ENCODE data around the gene CHD5.

Gene CHD5

GRCh38 chr1:6111571-6111970 is 68.5 kb downstream of the CHD5 start:
- no peak for DNase-seq (ENCODE audit: low read depth)

DNA sequence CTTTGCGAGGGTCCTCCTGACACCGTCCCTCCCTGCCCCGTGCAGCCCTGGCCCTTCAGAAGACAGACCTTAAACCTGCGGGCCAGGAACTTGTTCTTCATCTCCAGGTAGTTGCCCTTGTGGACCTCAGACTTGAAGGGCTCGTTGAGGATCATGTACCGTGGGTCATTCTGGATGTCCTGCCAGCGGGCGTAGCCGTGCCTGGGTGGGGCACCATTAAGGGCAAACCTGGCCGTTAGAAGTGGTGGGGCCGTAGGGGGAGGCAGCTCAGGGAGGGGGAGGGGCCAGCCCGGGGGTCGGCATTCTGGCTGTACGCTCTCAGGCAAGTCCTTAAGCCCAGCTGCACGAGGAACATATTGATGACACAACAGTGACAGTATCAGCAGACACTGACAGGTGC is 69.8 kb downstream of the CHD5 start:
- no peak for DNase-seq (ENCODE audit: low read depth)

DNA sequence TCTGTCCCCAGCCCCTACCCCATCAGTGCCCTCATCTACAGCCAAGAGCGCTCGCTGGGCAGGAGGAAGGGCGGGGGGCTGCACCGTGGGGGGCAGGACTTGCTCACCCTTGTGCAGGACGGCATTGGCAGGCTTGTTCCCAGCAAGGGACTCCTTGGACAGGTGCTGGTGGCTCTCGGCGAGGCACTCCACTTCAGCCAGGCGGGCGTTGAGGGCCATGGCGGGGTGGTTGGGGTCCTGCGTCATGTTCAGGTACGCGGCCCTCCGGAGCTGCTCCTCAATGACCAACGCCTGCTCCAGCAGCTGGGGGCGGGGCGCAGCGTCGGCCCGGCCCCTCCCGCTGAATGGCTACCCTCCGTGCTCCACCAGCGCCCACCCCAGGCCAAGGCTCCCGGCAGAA is 70.4 kb downstream of the CHD5 start:
- DNase-seq (ENCODE audit: low read depth): no peak

DNA sequence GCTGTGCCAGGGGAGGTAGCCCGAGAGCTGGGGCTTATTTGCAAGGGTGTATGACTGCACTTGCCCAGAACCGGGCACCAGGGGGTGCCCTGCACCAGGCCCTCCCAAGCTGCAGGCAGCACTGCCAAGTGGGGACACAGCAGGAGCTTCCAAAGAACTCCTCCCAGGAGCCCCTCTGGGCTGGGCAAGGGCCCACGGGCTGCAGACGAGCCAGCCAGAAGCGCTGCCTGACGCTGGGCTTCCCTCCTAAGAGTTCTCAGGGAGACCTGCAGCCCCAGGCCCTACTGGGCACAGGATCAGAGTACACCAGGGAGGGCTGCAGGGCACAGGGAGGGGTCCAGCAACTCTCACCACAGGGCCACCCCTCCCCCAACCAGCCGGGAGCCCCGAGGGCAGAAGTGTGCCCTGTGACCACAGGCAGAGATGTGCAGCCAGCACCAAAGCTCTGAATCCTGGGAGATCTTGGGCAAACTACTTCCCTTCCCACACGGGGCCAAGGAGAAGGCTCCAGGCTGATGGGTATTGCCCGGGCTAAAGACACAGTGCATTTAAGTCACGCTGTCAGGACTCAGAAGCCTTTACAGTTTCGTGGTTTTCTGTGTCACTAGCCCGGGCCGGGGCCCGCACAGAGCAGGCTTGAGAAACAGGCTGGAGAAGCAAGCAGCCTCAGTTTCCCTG is 71.0 kb downstream of the CHD5 start:
- DNase-seq (ENCODE audit: low read depth): no peak

DNA sequence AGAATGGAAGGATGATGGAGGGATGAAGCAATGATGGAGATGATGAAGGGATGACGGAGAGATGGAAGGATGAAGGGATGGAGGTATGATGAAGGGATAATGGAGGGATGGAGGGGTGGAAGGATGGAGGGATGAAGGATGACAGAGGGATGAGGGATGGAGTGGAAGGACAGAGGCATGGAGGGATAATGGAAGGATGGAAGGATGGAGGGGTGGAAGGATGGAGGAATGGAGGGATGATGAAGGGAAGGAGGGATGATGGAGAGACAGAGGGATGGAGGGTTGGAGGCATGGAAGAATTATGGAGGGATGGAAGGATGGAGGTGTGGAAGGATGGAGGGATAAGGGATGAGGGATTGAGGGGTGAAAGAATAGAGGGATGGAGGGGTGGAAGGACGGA is 71.6 kb downstream of the CHD5 start:
- no peak for DNase-seq (ENCODE audit: low read depth)

- DNase-seq (ENCODE audit: low read depth): no peak
Measured at GRCh38 chr1:6107409-6108356, 72.4 kb downstream of the CHD5 start.

GRCh38 chr1:6106977-6107376 is 73.1 kb downstream of the CHD5 start:
- no peak for DNase-seq (ENCODE audit: low read depth)

GRCh38 chr1:6106321-6106731 is 73.8 kb downstream of the CHD5 start:
- DNase-seq (ENCODE audit: low read depth): no peak

- DNase-seq (ENCODE audit: low read depth): no peak
Measured at GRCh38 chr1:6105763-6106162, 74.4 kb downstream of the CHD5 start.

DNA sequence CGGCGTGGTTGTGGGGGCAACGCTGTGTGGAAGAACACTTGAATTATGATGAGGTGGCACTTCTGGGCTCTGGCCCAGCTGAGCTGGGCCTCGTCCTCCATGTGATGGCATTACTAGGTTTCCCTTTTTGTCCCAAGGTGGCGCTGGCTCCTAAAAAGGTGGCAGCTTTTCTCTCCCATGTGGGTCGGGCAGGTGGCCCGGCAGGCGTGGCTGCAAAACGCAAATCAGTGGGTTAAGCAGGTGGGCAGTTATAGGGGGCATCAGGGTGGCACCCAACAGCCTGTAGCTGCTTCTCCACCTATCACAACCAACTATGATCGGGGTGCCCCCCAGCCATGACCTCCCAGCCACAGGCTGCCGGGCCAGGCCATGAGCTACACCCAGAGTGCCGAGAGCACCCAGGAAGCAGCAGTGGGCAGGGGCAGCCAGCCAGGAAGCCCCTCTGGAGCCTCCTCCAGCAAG is 74.9 kb downstream of the CHD5 start:
- DNase-seq (ENCODE audit: low read depth): no peak

GRCh38 chr1:6104631-6105030 is 75.5 kb downstream of the CHD5 start:
- DNase-seq (ENCODE audit: low read depth): no peak

DNA sequence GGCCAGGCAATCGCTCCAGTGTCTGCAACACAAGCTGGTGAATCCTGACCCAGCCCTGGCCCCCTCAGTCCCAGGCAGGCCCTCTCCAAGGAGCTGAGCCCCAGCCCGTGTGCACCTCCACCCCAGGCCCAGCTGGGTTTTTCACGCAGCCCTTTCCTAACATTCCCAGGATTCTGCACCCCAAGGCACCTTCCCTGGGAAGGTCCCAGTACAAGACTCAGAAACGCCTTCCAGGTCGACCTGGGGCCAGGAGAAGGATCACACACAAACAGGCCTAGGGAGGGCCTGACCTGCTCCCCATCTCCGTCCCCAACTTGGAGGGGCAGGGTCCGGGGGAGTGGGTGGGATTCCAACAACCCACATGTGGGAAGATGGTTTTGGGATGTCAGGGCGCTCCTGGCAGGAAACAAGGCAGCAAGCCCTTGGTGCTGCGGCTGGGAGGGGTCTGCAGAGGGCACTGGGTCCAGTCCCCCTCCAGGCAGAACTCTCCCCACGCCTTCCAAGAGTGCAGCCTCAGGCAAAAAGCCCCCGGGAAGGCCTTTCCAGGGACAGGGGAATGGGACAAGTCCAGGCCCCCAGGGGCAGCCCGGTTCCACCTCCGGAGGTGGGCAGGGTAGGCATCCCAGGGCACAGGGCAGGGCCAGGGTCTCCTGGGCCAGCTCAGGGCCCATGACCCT is 76.1 kb downstream of the CHD5 start:
- DNase-seq (ENCODE audit: low read depth): no peak

DNA sequence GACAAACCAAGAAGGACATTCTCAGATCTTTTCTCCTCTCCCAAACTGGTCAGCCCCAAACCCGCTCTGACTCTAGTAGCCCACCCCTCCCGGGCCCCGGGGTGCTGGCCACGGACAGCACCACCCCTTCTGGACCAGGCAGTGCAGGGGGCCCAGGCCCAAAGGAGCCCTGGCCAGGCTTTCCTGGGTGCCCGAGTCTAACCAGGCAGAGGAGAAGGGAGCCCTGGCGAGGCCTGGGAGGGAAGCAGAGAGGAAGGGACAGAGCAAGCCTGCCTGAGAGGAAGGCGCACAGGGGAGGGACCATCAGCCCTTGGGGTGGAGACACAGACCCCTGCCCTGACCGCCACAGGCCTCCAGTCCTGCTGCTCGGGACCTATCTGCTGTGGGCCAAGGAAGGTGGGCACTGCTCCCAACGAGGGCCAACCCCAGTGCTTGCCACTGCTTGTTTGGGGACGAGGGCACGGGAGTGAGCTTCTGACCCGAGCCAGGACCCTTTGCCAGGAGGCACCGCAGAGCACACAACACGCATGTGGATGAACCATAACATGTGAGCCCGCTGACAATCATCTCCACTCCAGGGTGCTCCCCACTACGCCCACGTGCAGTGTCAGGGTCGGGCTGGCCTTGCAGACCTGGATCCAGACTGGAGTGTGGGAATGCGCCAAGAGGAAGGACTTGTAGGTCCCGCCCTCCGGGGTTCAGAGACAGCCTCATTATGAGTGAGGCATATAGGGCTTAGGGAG is 76.8 kb downstream of the CHD5 start:
- DNase-seq (ENCODE audit: low read depth): no peak

DNA sequence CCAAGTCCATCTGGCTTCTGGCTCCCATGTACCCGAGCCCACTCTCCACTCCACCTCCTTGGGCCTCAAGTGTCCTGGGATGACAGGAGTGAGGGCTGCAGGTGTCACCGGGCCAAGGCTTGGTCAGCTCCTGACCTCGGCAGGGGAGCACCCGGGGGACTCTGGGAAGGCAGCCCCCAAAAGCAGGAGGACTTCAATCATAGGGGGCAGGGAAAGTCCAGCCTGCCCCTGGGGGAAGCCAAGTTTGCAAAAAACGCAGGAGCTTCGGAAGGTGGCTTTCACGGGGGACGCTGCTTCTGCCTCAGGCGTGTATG is 77.6 kb downstream of the CHD5 start:
- DNase-seq (ENCODE audit: low read depth): no peak

DNA sequence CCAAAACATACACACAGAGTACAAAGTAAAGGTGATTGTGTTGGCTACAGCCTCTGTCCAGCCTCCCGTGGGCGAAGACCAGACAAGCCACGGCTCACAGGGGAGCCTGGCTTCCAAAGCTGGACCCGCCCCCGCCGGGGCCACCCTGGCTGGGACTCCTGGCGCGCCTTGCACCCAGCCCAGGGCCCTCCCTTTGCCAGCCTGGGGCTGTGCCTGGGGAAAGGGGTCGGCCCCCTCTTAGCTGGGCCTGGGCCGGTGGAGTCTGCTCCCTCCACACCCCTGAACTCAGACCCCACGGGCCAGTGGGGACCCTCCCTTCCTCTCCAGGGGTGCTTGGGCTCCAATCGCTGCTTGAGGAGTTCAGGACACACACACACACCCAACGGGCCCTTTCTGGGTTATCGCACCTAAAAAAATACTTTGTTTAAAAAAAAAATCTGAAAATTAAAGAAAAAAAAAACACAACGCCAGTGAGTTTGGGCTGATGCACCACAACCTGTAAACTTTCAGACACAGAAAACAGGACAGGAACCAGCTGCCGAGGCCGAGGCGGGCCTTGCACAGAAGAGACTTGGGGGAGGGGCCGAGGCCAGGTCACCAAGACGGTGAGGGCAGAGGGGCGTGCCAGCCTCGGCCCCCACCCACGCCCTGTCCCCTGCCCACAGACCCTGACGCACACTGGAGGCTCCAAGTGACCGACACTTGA is 78.1 kb downstream of the CHD5 start:
- DNase-seq (ENCODE audit: low read depth): no peak

- no peak for DNase-seq (ENCODE audit: low read depth)
Measured at GRCh38 chr1:6100861-6101783, 79.0 kb downstream of the CHD5 start.

GRCh38 chr1:6099787-6100765 is 80.0 kb downstream of the CHD5 start:
- DNase-seq (ENCODE audit: low read depth): no peak

DNA sequence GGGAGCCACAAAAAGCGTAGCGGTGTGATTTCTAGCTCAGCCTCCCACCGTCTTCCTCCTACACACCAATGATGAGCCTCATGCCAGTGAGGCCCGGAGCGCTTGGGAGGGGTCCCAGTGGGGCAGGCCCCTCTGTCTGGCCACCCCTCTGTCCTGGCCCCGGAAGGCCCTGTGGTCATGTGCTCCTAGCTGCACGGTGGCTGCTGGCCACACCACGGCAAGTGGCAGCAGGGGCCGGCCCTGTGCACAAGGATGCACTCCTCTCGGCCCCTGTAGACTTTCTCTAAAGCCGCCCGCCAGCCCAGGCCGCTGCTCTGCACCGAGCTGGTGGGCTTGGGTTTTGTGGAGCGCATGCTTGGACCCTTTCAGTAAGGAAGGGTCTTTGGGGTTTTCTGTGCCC is 80.8 kb downstream of the CHD5 start:
- DNase-seq (ENCODE audit: low read depth): no peak
